Caco-2 (cell line): ENCODE results near the gene CSTPP1. TPM values are rescaled to one million over a fixed set of nuclear protein-coding genes. Genes with fewer than 3 reads are reported as not detected.

Source experiments
- BruUV-seq: library from RNA; stranded (reverse); fragments of 400-500 nt; replicated peaks from 2 replicates; lab custom pipeline; 2021; lab: Mats Ljungman, UMichigan
- CTCF ChIA-PET: fragments of 300-600 bp; sonication (Branson Sonifier 250); formaldehyde crosslinking; loops from one replicate; lab custom pipeline; 2022; ENCODE audit warnings: antibody characterized with exemption; lab: Charles Lee
- POLR2A ChIA-PET: fragments of 300-600 bp; sonication (Branson Sonifier 250); formaldehyde crosslinking; loops from one replicate; lab custom pipeline; 2022; ENCODE audit warnings: antibody characterized with exemption; lab: Charles Lee
- DNase-seq, 2 experiments: peaks; one replicate each; pipeline versions ENCODE4 v3.0.0 to v3.0.0-alpha.2; 2020 to 2022
- H3K27me3 ChIP-seq: replicated peaks from 2 replicates; pipeline ENCODE4 v1.6.0; 2011; ENCODE audit warnings: low read length; ENCODE audit not compliant: control insufficient read depth, insufficient read depth
- H3K36me3 ChIP-seq: 2 replicates; pipeline ENCODE4 v1.5.1; 2011; ENCODE audit warnings: low read length; ENCODE audit not compliant: control insufficient read depth, insufficient read depth
- H3K4me1 ChIP-seq: fragments of 250-450 bp; sonication (Bioruptor Pico); 2 replicates; pipeline ENCODE4 v1.5.1; 2020; ENCODE audit warnings: mild to moderate bottlenecking
- H3K4me3 ChIP-seq: 2 replicates; pipeline ENCODE4 v1.5.1; 2011; ENCODE audit warnings: low read depth, mild to moderate bottlenecking, control low read depth, low read length
- H3K9me3 ChIP-seq: fragments of 250-450 bp; sonication (Bioruptor Pico); 2 replicates; pipeline ENCODE4 v1.5.1; 2020; ENCODE audit warnings: mild to moderate bottlenecking, moderate library complexity
- H3K27ac Mint-ChIP-seq: one replicate; pipeline ENCODE4 v1.8.0; 2022; ENCODE audit warnings: mixed read lengths; ENCODE audit not compliant: unreplicated experiment
- H3K27me3 Mint-ChIP-seq: one replicate; pipeline ENCODE4 v1.8.0; 2022; ENCODE audit warnings: mixed read lengths; ENCODE audit not compliant: insufficient read depth, unreplicated experiment
- H3K36me3 Mint-ChIP-seq: one replicate; pipeline ENCODE4 v1.8.0; 2022; ENCODE audit warnings: mild to moderate bottlenecking, mixed read lengths; ENCODE audit not compliant: insufficient read depth, unreplicated experiment
- H3K4me1 Mint-ChIP-seq: one replicate; pipeline ENCODE4 v1.8.0; 2022; ENCODE audit warnings: low read depth, mixed read lengths; ENCODE audit not compliant: unreplicated experiment
- H3K4me3 Mint-ChIP-seq: one replicate; pipeline ENCODE4 v1.8.0; 2022; ENCODE audit warnings: mild to moderate bottlenecking, moderate library complexity, mixed read lengths; ENCODE audit not compliant: unreplicated experiment
- H3K9me3 Mint-ChIP-seq: one replicate; pipeline ENCODE4 v1.8.0; 2022; ENCODE audit warnings: mixed read lengths; ENCODE audit not compliant: unreplicated experiment
- intact Hi-C: fragments of 100-400 bp; cut with micrococcal nuclease; formaldehyde crosslinking; loops from one replicate; pipeline ENCODE4 v1.10.0; 2022; ENCODE audit not compliant: unreplicated experiment
- total RNA-seq: library from RNA; stranded (reverse); gene quantifications from 2 replicates; pipeline ENCODE4 v1.2.3, GENCODE V29; 2022
- TF ChIP-seq, protein P1 (sequence below), 2 experiments: fragments of 200-600 bp in 1 of 2; IDR thresholded peaks; 1 replicate in 1 of 2; 2 replicates in 1 of 2; pipeline versions ENCODE4 v1.5.1 to v1.8.0; 2011 to 2022; ENCODE audit warnings: antibody characterized with exemption in 1 of 2, control low read depth in 1 of 2, inconsistent platforms in 1 of 2, low read depth in 1 of 2, low read length in 1 of 2, mild to moderate bottlenecking in 1 of 2, moderate library complexity in 1 of 2; ENCODE audit not compliant: insufficient read depth in 1 of 2, severe bottlenecking in 1 of 2, unreplicated experiment in 1 of 2

The CSTPP1 gene
- total RNA-seq, 1 experiment from 2014 or later, result 22.9 TPM

DNA sequence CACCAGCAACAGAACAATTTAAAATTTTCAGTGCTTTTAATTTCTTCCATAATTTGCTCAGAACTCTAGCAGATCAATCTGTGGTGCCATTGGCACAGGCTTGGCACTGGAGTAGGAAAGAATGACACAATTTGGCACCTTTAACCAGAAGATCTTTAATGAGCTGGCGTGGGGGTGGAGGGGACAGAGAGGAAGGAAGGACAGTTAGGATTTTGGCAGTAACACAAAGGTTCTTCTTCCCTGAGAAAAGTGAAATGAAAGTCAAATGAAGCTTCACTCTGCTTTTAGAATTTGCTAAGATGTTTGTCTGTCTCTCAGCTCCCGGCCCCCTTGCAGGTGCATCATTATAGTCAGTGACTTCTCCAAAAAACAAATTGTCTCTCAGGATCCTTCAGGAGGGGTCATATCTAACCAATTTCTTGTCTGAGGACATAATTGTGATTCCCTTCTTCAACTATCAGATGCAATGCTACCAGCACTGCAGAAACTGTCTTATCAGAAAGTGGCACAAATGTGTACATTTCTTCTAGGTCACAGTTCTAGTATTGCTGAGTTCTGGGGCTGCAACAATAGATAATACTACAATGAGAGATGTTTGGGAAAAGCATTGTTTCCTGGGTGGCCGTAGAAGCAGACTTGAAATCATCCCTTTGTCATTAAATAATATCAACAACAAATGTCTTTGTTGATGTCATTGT, 66.8 kb downstream of the CSTPP1 start:
- TF ChIP-seq, protein P1, sequence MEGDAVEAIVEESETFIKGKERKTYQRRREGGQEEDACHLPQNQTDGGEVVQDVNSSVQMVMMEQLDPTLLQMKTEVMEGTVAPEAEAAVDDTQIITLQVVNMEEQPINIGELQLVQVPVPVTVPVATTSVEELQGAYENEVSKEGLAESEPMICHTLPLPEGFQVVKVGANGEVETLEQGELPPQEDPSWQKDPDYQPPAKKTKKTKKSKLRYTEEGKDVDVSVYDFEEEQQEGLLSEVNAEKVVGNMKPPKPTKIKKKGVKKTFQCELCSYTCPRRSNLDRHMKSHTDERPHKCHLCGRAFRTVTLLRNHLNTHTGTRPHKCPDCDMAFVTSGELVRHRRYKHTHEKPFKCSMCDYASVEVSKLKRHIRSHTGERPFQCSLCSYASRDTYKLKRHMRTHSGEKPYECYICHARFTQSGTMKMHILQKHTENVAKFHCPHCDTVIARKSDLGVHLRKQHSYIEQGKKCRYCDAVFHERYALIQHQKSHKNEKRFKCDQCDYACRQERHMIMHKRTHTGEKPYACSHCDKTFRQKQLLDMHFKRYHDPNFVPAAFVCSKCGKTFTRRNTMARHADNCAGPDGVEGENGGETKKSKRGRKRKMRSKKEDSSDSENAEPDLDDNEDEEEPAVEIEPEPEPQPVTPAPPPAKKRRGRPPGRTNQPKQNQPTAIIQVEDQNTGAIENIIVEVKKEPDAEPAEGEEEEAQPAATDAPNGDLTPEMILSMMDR (IDR thresholded peaks at IDR 0.05; ENCODE audit: insufficient read depth in 1 of 2, low read depth in 1 of 2, low read length in 1 of 2, severe bottlenecking in 1 of 2, unreplicated experiment in 1 of 2), result no peak
- no peaks in the 10 kb centered on the region for H3K9me3 Mint-ChIP-seq
- DNase-seq, result no peak
- H3K4me1 Mint-ChIP-seq, result peaks cover 6% of the 10 kb centered on the region
- CTCF ChIA-PET, result no interaction called here
- Histone ChIP-seq H3K4me3 (no peak overlapping the region), H3K9me3 (no peaks in the 10 kb centered on the region), H3K4me1 (peaks cover 12% of the 10 kb centered on the region), H3K36me3 (no peaks in the 10 kb centered on the region), H3K27me3 (no peaks in the 10 kb centered on the region)
- BruUV-seq, result no TSS peak
- H3K36me3 Mint-ChIP-seq, result no peaks in the 10 kb centered on the region
- POLR2A ChIA-PET, result no interaction called here
- no peak overlapping the region for H3K4me3 Mint-ChIP-seq
- no peak overlapping the region for H3K27ac Mint-ChIP-seq
- intact Hi-C loops, result no loop called here
- no peaks in the 10 kb centered on the region for H3K27me3 Mint-ChIP-seq

DNA sequence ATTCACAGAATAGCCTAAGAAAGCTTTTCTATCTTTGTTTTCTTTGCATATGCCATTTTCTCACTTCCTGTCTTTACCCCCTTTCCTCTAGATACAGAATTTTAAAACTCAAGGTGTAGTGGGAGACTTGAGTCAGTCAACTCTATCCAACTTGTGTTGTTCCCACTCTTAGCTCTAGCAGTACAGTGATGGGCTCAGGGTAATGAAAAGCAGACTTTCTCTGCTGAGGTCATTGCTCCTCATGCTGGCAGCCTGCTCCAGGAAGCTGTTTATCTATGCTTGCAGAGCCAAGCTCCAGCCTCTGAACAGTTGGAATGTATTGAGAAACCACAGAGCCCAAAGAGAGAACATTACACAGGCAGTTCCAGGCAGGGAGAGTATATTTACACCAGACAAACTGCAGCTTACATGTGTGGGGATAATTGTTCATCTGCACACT, 68.1 kb downstream of the CSTPP1 start:
- no peak overlapping the region for H3K4me3 ChIP-seq
- DNase-seq, result peak; percentile 39 to 42
- TF ChIP-seq, protein P1 (IDR thresholded peaks at IDR 0.05; ENCODE audit: insufficient read depth in 1 of 2, low read depth in 1 of 2, low read length in 1 of 2, severe bottlenecking in 1 of 2, unreplicated experiment in 1 of 2), result no peak
- no TSS peak for BruUV-seq
- Mint-ChIP-seq H3K9me3 (no peaks in the 10 kb centered on the region), H3K27me3 (no peaks in the 10 kb centered on the region), H3K27ac (no peak overlapping the region), H3K36me3 (no peaks in the 10 kb centered on the region), H3K4me1 (peaks cover 6% of the 10 kb centered on the region), H3K4me3 (no peak overlapping the region)
- no peaks in the 10 kb centered on the region for H3K36me3 ChIP-seq
- no peaks in the 10 kb centered on the region for H3K27me3 ChIP-seq
- peaks cover 12% of the 10 kb centered on the region for H3K4me1 ChIP-seq
- intact Hi-C loops, result no loop called here
- no peaks in the 10 kb centered on the region for H3K9me3 ChIP-seq
- POLR2A ChIA-PET, result interaction anchor here (0.5 kb wide), 1 partner anchor 20 kb away, joined by 6 read pairs; no protein-coding TSS in a partner anchor
- CTCF ChIA-PET, result interaction anchor here (0.7 to 2.4 kb wide), 3 partner anchors 32 to 148 kb away, joined by 3 to 7 read pairs (median 3); no protein-coding TSS in a partner anchor

DNA sequence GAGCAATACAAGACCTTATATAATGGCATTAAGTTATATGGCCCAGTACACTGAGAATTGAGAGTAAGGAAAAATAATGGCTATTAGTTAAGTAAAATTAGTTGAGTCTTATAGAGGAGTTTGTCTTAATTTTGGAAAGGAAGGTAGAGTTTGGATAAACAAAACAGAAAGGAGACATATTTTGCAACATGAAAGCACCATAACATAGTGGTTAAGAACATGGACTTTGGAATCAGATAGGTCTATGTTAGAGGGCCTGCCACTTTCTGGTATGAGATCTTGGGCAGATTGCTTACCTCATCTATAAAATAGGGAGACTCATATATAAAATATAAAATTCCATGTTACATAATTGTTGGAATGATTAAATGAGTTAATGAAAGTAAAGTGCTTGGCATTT, 68.9 kb downstream of the CSTPP1 start:
- TF ChIP-seq, protein P1 (IDR thresholded peaks at IDR 0.05; ENCODE audit: insufficient read depth in 1 of 2, low read depth in 1 of 2, low read length in 1 of 2, severe bottlenecking in 1 of 2, unreplicated experiment in 1 of 2), result no peak
- Histone ChIP-seq H3K36me3 (no peaks in the 10 kb centered on the region), H3K4me1 (peaks cover 12% of the 10 kb centered on the region), H3K27me3 (no peaks in the 10 kb centered on the region), H3K9me3 (no peaks in the 10 kb centered on the region), H3K4me3 (no peak overlapping the region)
- Mint-ChIP-seq H3K4me1 (peaks cover 6% of the 10 kb centered on the region), H3K27ac (no peak overlapping the region), H3K9me3 (no peaks in the 10 kb centered on the region), H3K4me3 (no peak overlapping the region), H3K36me3 (no peaks in the 10 kb centered on the region), H3K27me3 (no peaks in the 10 kb centered on the region)
- intact Hi-C loops, result no loop called here
- no peak for DNase-seq
- BruUV-seq, result no TSS peak
- ChIA-PET POLR2A (no interaction called here), CTCF (interaction anchor here (2.4 kb wide), 1 partner anchor 148 kb away, joined by 7 read pairs; no protein-coding TSS in a partner anchor)
